ENCODE results near the gene PROX2.
A peak's percentile ranks its signal among the peaks of the same experiment; 100 is the strongest.

Gene PROX2

GRCh38 chr14:74875941-74876913, at the start of gene PROX2:
PROX2 (minus strand) TSS chr14:74876145; CDS start chr14:74863834, 12,311 bp downstream.
- peak in 1 of 2 donors; percentile 11 for DNase-seq

- no peak for DNase-seq
Observed at GRCh38 chr14:74924061-74924460, 48.1 kb upstream of the PROX2 start.

GRCh38 chr14:74922752-74923401, 46.9 kb upstream of the PROX2 start, which contains the start of gene RPS6KL1:
RPS6KL1 (minus strand) TSS chr14:74923260; CDS start chr14:74921541, 1,719 bp downstream.
- peak; percentile 44 to 49 for DNase-seq

GRCh38 chr14:74921987-74922751, 46.2 kb upstream of the PROX2 start:
- DNase-seq = no peak

GRCh38 chr14:74921053-74921620, 45.2 kb upstream of the PROX2 start:
- DNase-seq = no peak

- no peak for DNase-seq
Observed at GRCh38 chr14:74920281-74920680, 44.3 kb upstream of the PROX2 start.

GRCh38 chr14:74919421-74920165, 43.6 kb upstream of the PROX2 start:
- DNase-seq = no peak

- no peak for DNase-seq
Observed at GRCh38 chr14:74918380-74918779, 42.4 kb upstream of the PROX2 start.

GRCh38 chr14:74917646-74918081, 41.7 kb upstream of the PROX2 start:
- DNase-seq = no peak

GRCh38 chr14:74917178-74917543, 41.2 kb upstream of the PROX2 start:
- DNase-seq = no peak

- no peak for DNase-seq
Observed at GRCh38 chr14:74915826-74916225, 39.9 kb upstream of the PROX2 start.

GRCh38 chr14:74915426-74915825, 39.5 kb upstream of the PROX2 start:
- DNase-seq = no peak

GRCh38 chr14:74913986-74914573, 38.1 kb upstream of the PROX2 start:
- DNase-seq = no peak

- DNase-seq = no peak
Observed at GRCh38 chr14:74913393-74913910, 37.5 kb upstream of the PROX2 start.

- no peak for DNase-seq
Observed at GRCh38 chr14:74912801-74913200, 36.9 kb upstream of the PROX2 start.

- DNase-seq = no peak
Observed at GRCh38 chr14:74912111-74912510, 36.2 kb upstream of the PROX2 start.

- no peak for DNase-seq
Observed at GRCh38 chr14:74911704-74912103, 35.8 kb upstream of the PROX2 start.

- no peak for DNase-seq
Observed at GRCh38 chr14:74911221-74911620, 35.3 kb upstream of the PROX2 start.

GRCh38 chr14:74910556-74910955, 34.6 kb upstream of the PROX2 start:
- no peak for DNase-seq

GRCh38 chr14:74909911-74910310, 34.0 kb upstream of the PROX2 start:
- no peak for DNase-seq

- no peak for DNase-seq
Observed at GRCh38 chr14:74909501-74909900, 33.6 kb upstream of the PROX2 start.
